ENCODE data around the gene TMEM62. TPM values are rescaled to one million over a fixed set of nuclear protein-coding genes. Genes with fewer than 3 reads are reported as not detected.

TMEM62 gene
- total and polyA plus RNA-seq, 2 of the 8 experiments (the other 6 are each of a cell fraction or from before 2014, with no cell fraction given): 2.0 to 4.0 TPM

GRCh38 chr15:43229977-43230376 lies 96.6 kb downstream of the TMEM62 start:
- Histone ChIP-seq H2BK120ac (replicated peaks; ENCODE audit: low read depth, low read length) (no peak overlapping the region), H2BK12ac (ENCODE audit: low read depth, low read length) (no peak overlapping the region), H2BK15ac (ENCODE audit: low read length) (no peak overlapping the region), H3K23me2 (ENCODE audit: low read depth, low read length) (no peaks in the 10 kb centered on the region), H3K79me2 (ENCODE audit: control insufficient read depth in 1 of 2, insufficient read depth in 2 of 2, low read length in 2 of 2) (no peaks in the 10 kb centered on the region), H3K27me3 (replicated peaks in 1 of 4; ENCODE audit: control insufficient read depth in 3 of 4, extremely low read depth in 1 of 4, insufficient read depth in 3 of 4, low read length in 3 of 4) (no peaks in the 10 kb centered on the region), H3K9me3 (ENCODE audit: insufficient read depth in 2 of 2, low read depth in 1 of 2, low read length in 1 of 2) (no peaks in the 10 kb centered on the region), H2AFZ (ENCODE audit: low read length) (no peak overlapping the region), H4K5ac (ENCODE audit: insufficient read length, low read depth, low read length) (no peak overlapping the region), H4K91ac (replicated peaks; ENCODE audit: insufficient read length, low read length) (no peak overlapping the region), H3K79me1 (ENCODE audit: low read depth, low read length) (no peaks in the 10 kb centered on the region), H2BK20ac (ENCODE audit: low read length) (no peak overlapping the region), H4K8ac (ENCODE audit: extremely low read depth, insufficient read depth, low read length) (no peak overlapping the region), H2AK5ac (ENCODE audit: low read depth, low read length) (no peak overlapping the region), H3K4me1 (replicated peaks in 1 of 4; ENCODE audit: control insufficient read depth in 3 of 4, insufficient read depth in 4 of 4, low read length in 3 of 4) (no peaks in the 10 kb centered on the region), H3K4ac (replicated peaks; ENCODE audit: insufficient read length, low read depth, low read length) (no peak overlapping the region), H3K14ac (ENCODE audit: insufficient read length) (no peak overlapping the region), H2BK5ac (ENCODE audit: low read depth, low read length) (no peak overlapping the region), H3K27ac (ENCODE audit: low read depth, low read length) (no peak overlapping the region), H3K18ac (ENCODE audit: extremely low read depth, low read length) (no peak overlapping the region), H3K4me2 (ENCODE audit: insufficient read depth in 1 of 2, low read depth in 2 of 2, low read length in 2 of 2) (no peak overlapping the region), H3K36me3 (ENCODE audit: control insufficient read depth in 2 of 4, insufficient read depth in 4 of 4, low read length in 3 of 4) (no peaks in the 10 kb centered on the region), H4K20me1 (replicated peaks in 1 of 2; ENCODE audit: control insufficient read depth in 1 of 2, insufficient read depth in 2 of 2, low read length in 2 of 2) (no peaks in the 10 kb centered on the region), H3K56ac (replicated peaks; ENCODE audit: insufficient read length, low read depth, low read length) (no peak overlapping the region), H3K23ac (ENCODE audit: insufficient read length) (no peak overlapping the region), H3K4me3 (ENCODE audit: extremely low read depth in 1 of 4, insufficient read depth in 2 of 4, low read depth in 3 of 4, low read length in 4 of 4) (no peak overlapping the region), H3K9ac (replicated peaks in 1 of 4; ENCODE audit: extremely low read depth in 1 of 4, low read depth in 3 of 4, low read length in 3 of 4) (no peak overlapping the region)
- CTCF ChIA-PET (ENCODE audit: partially characterized antibody): interaction anchor here (0.7 to 9.7 kb wide), 8 partner anchors 11 to 55 kb away, joined by 3 to 178 read pairs (median 7); no protein-coding TSS in a partner anchor
- POLR2A ChIA-PET (ENCODE audit: partially characterized antibody): no interaction called here
- no peak for FAIRE-seq
- no peak for DNase-seq (ENCODE audit: low read depth in 1 of 2, low spot score in 2 of 2)
- 84% methylated on average over 5 of the region's 5 CpGs; no CpG with 5 or more reads in 1 of the 2 experiments for WGBS, 2 experiments (ENCODE audit: extremely low coverage in 1 of 2, insufficient coverage in 1 of 2, insufficient read length in 1 of 2, insufficient replicate concordance in 2 of 2, low coverage in 1 of 2, low lambda C conversion rate in 2 of 2, missing lambda C conversion rate in 1 of 2)
- TF ChIP-seq HDAC6 (IDR thresholded peaks at IDR 0.05; ENCODE audit: low read depth, low read length): no peak
- no peak for TF ChIP-seq SRF (IDR thresholded peaks at IDR 0.05; ENCODE audit: low read depth, low read length)
- no peak for TF ChIP-seq EP300 (IDR thresholded peaks at IDR 0.05; ENCODE audit: borderline replicate concordance in 1 of 2, low read depth in 2 of 2, low read length in 2 of 2)
- TF ChIP-seq CREB1 (IDR thresholded peaks at IDR 0.05): no peak
- TF ChIP-seq SAP30 (IDR thresholded peaks at IDR 0.05; ENCODE audit: insufficient read depth, insufficient replicate concordance, low read length): no peak
- no peak for TF ChIP-seq CTBP2 (IDR thresholded peaks at IDR 0.05; ENCODE audit: borderline replicate concordance, insufficient read depth, insufficient read length, low read length)
- no peak for TF ChIP-seq MAFK (IDR thresholded peaks at IDR 0.05; ENCODE audit: low read depth, low read length)
- TF ChIP-seq CTCF (IDR thresholded peaks at IDR 0.05; ENCODE audit: control extremely low read depth in 1 of 3, insufficient read depth in 1 of 3, low read depth in 1 of 3, low read length in 3 of 3): no peak
- no peak for TF ChIP-seq BCL11A (IDR thresholded peaks at IDR 0.05; ENCODE audit: low read depth in 2 of 2, low read length in 2 of 2)
- TF ChIP-seq FOSL1 (IDR thresholded peaks at IDR 0.05; ENCODE audit: insufficient read depth, low read depth, low read length): no peak
- no peak for TF ChIP-seq EGR1 (IDR thresholded peaks at IDR 0.05; ENCODE audit: borderline replicate concordance, low read depth, low read length)
